OCI-LY7 (cell line): ENCODE data around the gene GPR84. TPM values are rescaled to one million over a fixed set of nuclear protein-coding genes. Genes with fewer than 3 reads are reported as not detected.

Source experiments
- BruUV-seq: library from RNA; stranded (reverse); fragments of 400-500 nt; replicated peaks from 2 replicates; lab custom pipeline; 2021; lab: Mats Ljungman, UMichigan
- CTCF ChIA-PET: fragments of 300-600 bp; sonication (Branson Sonifier 250); formaldehyde crosslinking; loops from one replicate; lab custom pipeline; 2022; ENCODE audit warnings: antibody characterized with exemption; ENCODE audit not compliant: unreplicated experiment; lab: Charles Lee
- POLR2A ChIA-PET: fragments of 300-600 bp; sonication (Branson Sonifier 250); formaldehyde crosslinking; loops from one replicate; lab custom pipeline; 2022; ENCODE audit warnings: antibody characterized with exemption; lab: Charles Lee
- DNase-seq: peaks from one replicate; pipeline ENCODE4 v3.0.0-alpha.2; 2015; ENCODE audit warnings: low spot score
- H2AFZ ChIP-seq: fragments of 200-600 bp; sonication (generic), shearing (Covaris generic); 2 replicates; pipeline ENCODE4 v1.6.1; 2014; ENCODE audit warnings: mild to moderate bottlenecking, antibody characterized with exemption, low read length, moderate library complexity
- H3K27ac ChIP-seq: fragments of 200-600 bp; sonication (generic); 2 replicates; pipeline ENCODE4 v1.5.1; 2014; ENCODE audit warnings: mixed run types, low read depth, mild to moderate bottlenecking, moderate library complexity, low read length, inconsistent platforms; ENCODE audit not compliant: poor library complexity, severe bottlenecking
- H3K36me3 ChIP-seq: fragments of 200-600 bp; sonication (generic); 2 replicates; pipeline ENCODE4 v1.6.1; 2014; ENCODE audit warnings: mild to moderate bottlenecking, antibody characterized with exemption, low read length, moderate library complexity, mixed read lengths; ENCODE audit not compliant: insufficient read depth
- H3K4me1 ChIP-seq: fragments of 200-600 bp; sonication (generic); 2 replicates; pipeline ENCODE4 v1.5.1; 2014; ENCODE audit warnings: mild to moderate bottlenecking, low read length; ENCODE audit not compliant: insufficient read depth, poor library complexity, severe bottlenecking
- H3K4me2 ChIP-seq: fragments of 200-600 bp; sonication (generic); 2 replicates; pipeline ENCODE4 v1.6.1; 2014; ENCODE audit warnings: mild to moderate bottlenecking, low read length
- H3K4me3 ChIP-seq: fragments of 200-600 bp; sonication (generic); 2 replicates; pipeline ENCODE4 v1.5.1; 2014; ENCODE audit warnings: mild to moderate bottlenecking, low read depth, low read length; ENCODE audit not compliant: poor library complexity, severe bottlenecking
- H3K79me2 ChIP-seq: fragments of 200-600 bp; sonication (generic); 2 replicates; pipeline ENCODE4 v1.6.1; 2016; ENCODE audit warnings: low read depth, mild to moderate bottlenecking, low read length, moderate library complexity, mixed read lengths; ENCODE audit not compliant: insufficient read depth
- H3K9me2 ChIP-seq: fragments of 200-600 bp; sonication (generic); 2 replicates; pipeline ENCODE4 v1.6.1; 2016; ENCODE audit warnings: mild to moderate bottlenecking, low read length, mixed read lengths; ENCODE audit not compliant: insufficient read depth
- H3K9me3 ChIP-seq: fragments of 200-600 bp; sonication (generic); 2 replicates; pipeline ENCODE4 v1.6.1; 2014; ENCODE audit warnings: mild to moderate bottlenecking, mixed run types, low read length, mixed read lengths
- H4K20me1 ChIP-seq: fragments of 200-600 bp; sonication (generic); 2 replicates; pipeline ENCODE4 v1.6.1; 2014; ENCODE audit warnings: mild to moderate bottlenecking, antibody characterized with exemption, low read length, moderate library complexity, mixed read lengths; ENCODE audit not compliant: insufficient read depth
- CTCF ChIP-seq: fragments of 200-600 bp; sonication (generic); conservative IDR thresholded peaks from 2 replicates; pipeline ENCODE4 v1.5.1; 2014; ENCODE audit warnings: mild to moderate bottlenecking, antibody characterized with exemption, low read length, moderate library complexity, mixed read lengths
- EZH2phosphoT487 ChIP-seq: fragments of 200-600 bp; sonication (generic); IDR thresholded peaks from 2 replicates; pipeline ENCODE4 v1.6.1; 2018; ENCODE audit warnings: low read depth, borderline replicate concordance, mild to moderate bottlenecking, mixed run types, antibody characterized with exemption, low read length, moderate library complexity, mixed read lengths
- intact Hi-C: fragments of 100-400 bp; cut with micrococcal nuclease; formaldehyde crosslinking; loops from one replicate; pipeline ENCODE4 v1.10.0; 2022; ENCODE audit not compliant: unreplicated experiment
- total RNA-seq, 2 experiments: library from RNA; depleted of rRNA in 1 of 2; stranded (reverse); fragments of >200 nt in 1 of 2; shearing (Covaris generic) in 1 of 2; gene quantifications; 2 replicates each; pipeline ENCODE4 v1.2.3, GENCODE V29; 2014 to 2022

Gene GPR84
- total RNA-seq, 2 experiments from 2014 or later, result 0.30 TPM; not detected in 1

- no peak for DNase-seq
- POLR2A ChIA-PET, result interaction anchor here (0.9 to 1.0 kb wide), 2 partner anchors 11 to 56 kb away, joined by 3 read pairs; no protein-coding TSS in a partner anchor
- Histone ChIP-seq H3K4me1 (peaks cover 37% of the 10 kb centered on the region), H4K20me1 (no peaks in the 10 kb centered on the region), H3K36me3 (no peaks in the 10 kb centered on the region), H3K9me2 (no peaks in the 10 kb centered on the region), H3K79me2 (no peaks in the 10 kb centered on the region), H3K27ac (no peak overlapping the region), H3K4me3 (no peak overlapping the region), H3K4me2 (no peak overlapping the region), H3K9me3 (no peaks in the 10 kb centered on the region), H2AFZ (no peak overlapping the region)
- intact Hi-C loops, result no loop called here
- TF ChIP-seq EZH2phosphoT487 (no peak), CTCF (no peak)
- BruUV-seq, result no TSS peak
- CTCF ChIA-PET, result interaction anchor here (1.0 kb wide), 2 partner anchors 8 to 98 kb away, joined by 3 to 4 read pairs; no protein-coding TSS in a partner anchor
Measured at GRCh38 chr12:54392485-54393206, 28.4 kb upstream of the GPR84 start.

- Histone ChIP-seq H3K79me2 (no peaks in the 10 kb centered on the region), H3K9me2 (no peaks in the 10 kb centered on the region), H4K20me1 (no peaks in the 10 kb centered on the region), H3K4me1 (peaks cover 42% of the 10 kb centered on the region), H3K4me3 (peak overlapping the region; percentile 74), H3K27ac (no peak overlapping the region), H2AFZ (peak overlapping the region; percentile 73), H3K4me2 (peak overlapping the region; percentile 73), H3K9me3 (no peaks in the 10 kb centered on the region), H3K36me3 (no peaks in the 10 kb centered on the region)
- ChIA-PET CTCF (interaction anchor here (0.7 to 0.9 kb wide), 2 partner anchors 11 to 55 kb away, joined by 3 to 4 read pairs; no protein-coding TSS in a partner anchor), POLR2A (interaction anchor here (0.6 kb wide), 1 partner anchor 718 kb away, joined by 4 read pairs; no protein-coding TSS in a partner anchor)
- no peak for TF ChIP-seq EZH2phosphoT487
- TF ChIP-seq CTCF, result peak; percentile 66
- BruUV-seq, result no TSS peak
- intact Hi-C loops, result loop anchor here (1.0 kb wide), 1 partner anchor 171 kb away; no protein-coding TSS in a partner anchor
- peak; percentile 84 for DNase-seq
Measured at GRCh38 chr12:54390668-54391551, 26.6 kb upstream of the GPR84 start.
